GM23338 (cell line): ENCODE data around the gene GNG7. TPM values are rescaled to one million over a fixed set of nuclear protein-coding genes. Genes with fewer than 3 reads are reported as not detected.

Source experiments
- ATAC-seq: fragments of 200-7000 bp; cut with Tn5 transposase; 3 replicates; pipeline ENCODE4 v1.9.1; 2020
- DNase-seq: peaks from one replicate; pipeline ENCODE4 v3.0.0-alpha.2; 2015; ENCODE audit warnings: low spot score
- H2AFZ ChIP-seq: fragments of 200-600 bp; sonication (generic); 2 replicates; pipeline ENCODE4 v1.8.0; 2016; ENCODE audit warnings: antibody characterized with exemption, mild to moderate bottlenecking, moderate library complexity
- H3F3A ChIP-seq: fragments of 200-600 bp; sonication (generic); replicated peaks from 2 replicates; pipeline ENCODE4 v1.8.0; 2017; ENCODE audit warnings: antibody characterized with exemption, mixed run types, low read depth
- H3K27ac ChIP-seq: fragments of 200-600 bp; sonication (generic); 2 replicates; pipeline ENCODE4 v1.6.1; 2016; ENCODE audit warnings: low read depth
- H3K27me3 ChIP-seq: fragments of 200-600 bp; sonication (generic); 2 replicates; pipeline ENCODE4 v1.8.0; 2016; ENCODE audit warnings: mild to moderate bottlenecking, mixed run types, moderate library complexity; ENCODE audit not compliant: insufficient read depth
- H3K36me3 ChIP-seq: fragments of 200-600 bp; sonication (generic); 2 replicates; pipeline ENCODE4 v1.8.0; 2016; ENCODE audit warnings: mild to moderate bottlenecking; ENCODE audit not compliant: insufficient read depth
- H3K4me1 ChIP-seq: fragments of 200-600 bp; sonication (generic); 2 replicates; pipeline ENCODE4 v1.8.0; 2016; ENCODE audit warnings: mild to moderate bottlenecking, moderate library complexity; ENCODE audit not compliant: insufficient read depth
- H3K4me2 ChIP-seq: fragments of 200-600 bp; sonication (generic); 2 replicates; pipeline ENCODE4 v1.7.1; 2017; ENCODE audit warnings: mixed run types
- H3K4me3 ChIP-seq: fragments of 200-600 bp; sonication (generic); 2 replicates; pipeline ENCODE4 v1.6.1; 2016; ENCODE audit warnings: mixed run types
- H3K79me2 ChIP-seq: fragments of 200-600 bp; sonication (generic); replicated peaks from 2 replicates; pipeline ENCODE4 v1.8.0; 2017; ENCODE audit warnings: mild to moderate bottlenecking; ENCODE audit not compliant: insufficient read depth
- H3K9me2 ChIP-seq: fragments of 200-600 bp; sonication (generic); 2 replicates; pipeline ENCODE4 v1.8.0; 2017; ENCODE audit not compliant: insufficient read depth
- H4K20me1 ChIP-seq: fragments of 200-600 bp; sonication (generic); replicated peaks from 2 replicates; pipeline ENCODE4 v1.8.0; 2017; ENCODE audit warnings: mild to moderate bottlenecking; ENCODE audit not compliant: insufficient read depth
- H3K27ac Mint-ChIP-seq: 2 replicates; pipeline ENCODE4 v1.8.0; 2020; ENCODE audit warnings: inconsistent platforms, mild to moderate bottlenecking, moderate library complexity, mixed read lengths
- H3K27me3 Mint-ChIP-seq: 3 replicates; pipeline ENCODE4 v1.8.0; 2022; ENCODE audit warnings: low read depth, mild to moderate bottlenecking, moderate library complexity, mixed read lengths, inconsistent platforms; ENCODE audit not compliant: insufficient read depth, poor library complexity
- H3K36me3 Mint-ChIP-seq: 3 replicates; pipeline ENCODE4 v1.8.0; 2021; ENCODE audit warnings: low read depth, mild to moderate bottlenecking, inconsistent platforms, moderate library complexity, mixed read lengths
- H3K4me1 Mint-ChIP-seq: 3 replicates; pipeline ENCODE4 v1.8.0; 2020; ENCODE audit warnings: mild to moderate bottlenecking, inconsistent platforms, mixed read lengths
- H3K4me3 Mint-ChIP-seq: 3 replicates; pipeline ENCODE4 v1.8.0; 2021; ENCODE audit warnings: moderate library complexity, mild to moderate bottlenecking, inconsistent platforms, mixed read lengths
- H3K9me3 Mint-ChIP-seq: 3 replicates; pipeline ENCODE4 v1.8.0; 2020; ENCODE audit warnings: moderate library complexity, mild to moderate bottlenecking, inconsistent platforms, mixed read lengths
- CREB1 ChIP-seq: fragments of 250-450 bp; sonication (Bioruptor Pico); IDR thresholded peaks from 2 replicates; pipeline ENCODE4 v1.5.0; 2020; ENCODE audit warnings: low read depth, mild to moderate bottlenecking, moderate library complexity
- CTCF ChIP-seq, 2 experiments: fragments of 200-600 bp in 1 of 2; sonication (generic) in 1 of 2; conservative IDR thresholded peaks; 2 replicates each; pipeline versions ENCODE4 v1.5.1 to v1.6.1; 2016 to 2017; ENCODE audit warnings: antibody characterized with exemption in 2 of 2, low read depth in 2 of 2, mild to moderate bottlenecking in 2 of 2, moderate library complexity in 1 of 2
- EZH2 ChIP-seq: fragments of 200-600 bp; sonication (generic); IDR thresholded peaks from one replicate; pipeline ENCODE4 v1.8.0; 2017; ENCODE audit warnings: antibody characterized with exemption, mild to moderate bottlenecking, low read depth; ENCODE audit not compliant: unreplicated experiment
- NANOG ChIP-seq: IDR thresholded peaks from 2 replicates; pipeline ENCODE4 v1.6.1; 2016; ENCODE audit warnings: antibody characterized with exemption, borderline replicate concordance
- REST ChIP-seq: IDR thresholded peaks from one replicate; pipeline ENCODE4 v1.6.1; 2018; ENCODE audit warnings: antibody characterized with exemption; ENCODE audit not compliant: unreplicated experiment
- ZNF114 ChIP-seq: fragments of 250-450 bp; sonication (Bioruptor Pico); IDR thresholded peaks from 2 replicates; pipeline ENCODE4 v1.5.0; 2020; ENCODE audit warnings: mild to moderate bottlenecking, moderate library complexity
- ZNF331 ChIP-seq: fragments of 250-450 bp; sonication (Bioruptor Pico); IDR thresholded peaks from 2 replicates; pipeline ENCODE4 v1.5.0; 2020; ENCODE audit warnings: low read depth, mild to moderate bottlenecking, moderate library complexity
- ZNF462 ChIP-seq: fragments of 250-450 bp; sonication (Bioruptor Pico); IDR thresholded peaks from 2 replicates; pipeline ENCODE4 v1.5.0; 2020; ENCODE audit warnings: mild to moderate bottlenecking, moderate library complexity
- polyA plus RNA-seq: library from polyadenylated mRNA; unstranded; fragments of >200 nt; fragmentation: Nextera tagmentation; extraction: Ambion mirVana; gene quantifications from 2 replicates; pipeline ENCODE4 v1.2.1, GENCODE V29; 2016
- total RNA-seq: library from RNA; depleted of rRNA; stranded (reverse); fragments of >200 nt; shearing (Covaris generic); gene quantifications from 2 replicates; pipeline ENCODE4 v1.2.3, GENCODE V29; 2014

The GNG7 gene
- total and polyA plus RNA-seq, 2 experiments from 2014 or later: 5.1 to 5.4 TPM

- Histone ChIP-seq H3K4me2 (no peak overlapping the region), H2AFZ (no peak overlapping the region), H3F3A (peaks cover 14% of the 10 kb centered on the region; the same call in 1 of the 2 replicates), H3K27ac (no peak overlapping the region), H3K36me3 (no peaks in the 10 kb centered on the region), H3K27me3 (no peaks in the 10 kb centered on the region), H3K9me2 (peaks cover 4% of the 10 kb centered on the region; the same call in 1 of the 2 replicates), H3K79me2 (no peaks in the 10 kb centered on the region), H3K4me3 (no peak overlapping the region), H4K20me1 (no peaks in the 10 kb centered on the region), H3K4me1 (no peaks in the 10 kb centered on the region)
- Mint-ChIP-seq H3K27me3 (peaks cover 20% of the 10 kb centered on the region), H3K27ac (no peak overlapping the region; the same call in 1 of the 2 replicates), H3K36me3 (no peaks in the 10 kb centered on the region), H3K4me3 (no peak overlapping the region), H3K9me3 (peaks cover 7% of the 10 kb centered on the region), H3K4me1 (no peaks in the 10 kb centered on the region; the same call in 2 of the 3 replicates)
- TF ChIP-seq CREB1 (CRISPR knock-in tag) (no peak), ZNF114 (CRISPR knock-in tag) (no peak), ZNF331 (CRISPR knock-in tag) (no peak), CTCF (conservative IDR thresholded peaks at IDR 0.05; ENCODE audit: low read depth in 2 of 2) (no peak), REST (no peak), EZH2 (no peak), NANOG (no peak), ZNF462 (no peak)
- ATAC-seq: no peak
- no peak for DNase-seq
These were observed 134.5 kb downstream of the GNG7 start for GRCh38 chr19:2567996-2568395.
